PC-9 (cell line): ENCODE measurements around the gene CDH3. TPM values are rescaled to one million over a fixed set of nuclear protein-coding genes. Genes with fewer than 3 reads are reported as not detected.

ENCODE experiments used
- BruUV-seq: library from RNA; stranded (reverse); fragments of 400-500 nt; replicated peaks from 2 replicates; lab custom pipeline; 2021; lab: Mats Ljungman, UMichigan
- CTCF ChIA-PET: fragments of 300-600 bp; sonication (Branson Sonifier 250); formaldehyde crosslinking; loops from one replicate; lab custom pipeline; 2022; ENCODE audit warnings: antibody characterized with exemption; lab: Charles Lee
- POLR2A ChIA-PET: fragments of 300-600 bp; sonication (Branson Sonifier 250); formaldehyde crosslinking; loops from one replicate; lab custom pipeline; 2022; ENCODE audit warnings: antibody characterized with exemption; ENCODE audit not compliant: unreplicated experiment; lab: Charles Lee
- DNase-seq, 2 experiments: peaks; one replicate each; pipeline versions ENCODE4 v3.0.0 to v3.0.0-alpha.2; 2015 to 2022; ENCODE audit warnings: mixed read lengths in 1 of 2
- H2AFZ ChIP-seq: fragments of 200-600 bp; sonication (generic); 2 replicates; pipeline ENCODE4 v1.8.1; 2017; ENCODE audit warnings: antibody characterized with exemption
- H3F3A ChIP-seq: fragments of 200-600 bp; sonication (generic); 2 replicates; pipeline ENCODE4 v1.8.1; 2017; ENCODE audit warnings: antibody characterized with exemption, mild to moderate bottlenecking, low read depth; ENCODE audit not compliant: insufficient read depth
- H3K27ac ChIP-seq: fragments of 200-600 bp; sonication (generic); 2 replicates; pipeline ENCODE4 v1.6.1; 2016; ENCODE audit warnings: mixed run types
- H3K27me3 ChIP-seq: fragments of 200-600 bp; sonication (generic); 2 replicates; pipeline ENCODE4 v1.6.1; 2016; ENCODE audit warnings: low read depth, mixed run types; ENCODE audit not compliant: insufficient read depth
- H3K36me3 ChIP-seq: fragments of 200-600 bp; sonication (generic); 2 replicates; pipeline ENCODE4 v1.6.1; 2016; ENCODE audit warnings: low read depth, mixed run types
- H3K4me1 ChIP-seq: fragments of 200-600 bp; sonication (generic); replicated peaks from 2 replicates; pipeline ENCODE4 v1.6.1; 2016; ENCODE audit warnings: mixed run types; ENCODE audit not compliant: insufficient read depth
- H3K4me2 ChIP-seq: fragments of 200-600 bp; sonication (generic); 2 replicates; pipeline ENCODE4 v1.6.1; 2017; ENCODE audit warnings: mixed run types
- H3K4me3 ChIP-seq: fragments of 200-600 bp; sonication (generic); 2 replicates; pipeline ENCODE4 v1.6.1; 2016; ENCODE audit warnings: mixed run types
- H3K79me2 ChIP-seq: fragments of 200-600 bp; sonication (generic); 2 replicates; pipeline ENCODE4 v1.6.1; 2017; ENCODE audit warnings: low read depth, mixed run types
- H3K9me2 ChIP-seq: fragments of 200-600 bp; sonication (generic); 2 replicates; pipeline ENCODE4 v1.8.1; 2017; ENCODE audit warnings: mild to moderate bottlenecking; ENCODE audit not compliant: insufficient read depth
- H3K9me3 ChIP-seq: fragments of 200-600 bp; sonication (generic); 2 replicates; pipeline ENCODE4 v1.8.1; 2016; ENCODE audit warnings: low read depth; ENCODE audit not compliant: insufficient read depth
- H4K20me1 ChIP-seq: fragments of 200-600 bp; sonication (generic); 2 replicates; pipeline ENCODE4 v1.8.1; 2017; ENCODE audit not compliant: insufficient read depth
- EZH2 ChIP-seq: fragments of 200-600 bp; sonication (generic); IDR thresholded peaks from 2 replicates; pipeline ENCODE4 v1.8.0; 2017; ENCODE audit warnings: antibody characterized with exemption, low read depth
- intact Hi-C: fragments of 100-400 bp; cut with micrococcal nuclease; formaldehyde crosslinking; loops from one replicate; pipeline ENCODE4 v1.10.0; 2022; ENCODE audit not compliant: unreplicated experiment
- total RNA-seq: library from RNA; stranded (reverse); gene quantifications from 2 replicates; pipeline ENCODE4 v1.2.3, GENCODE V29; 2021
- TF ChIP-seq, protein P1 (sequence below): fragments of 200-600 bp; sonication (generic); conservative IDR thresholded peaks from 2 replicates; pipeline ENCODE4 v1.6.1; 2017; ENCODE audit warnings: mixed run types, antibody characterized with exemption, mild to moderate bottlenecking, moderate library complexity

The CDH3 gene
- total RNA-seq, 1 experiment from 2014 or later: 70.3 TPM

GRCh38 chr16:68676113-68676860 is 31.2 kb downstream of the CDH3 start:
- peak in 1 of 2 experiments; percentile 25 for DNase-seq
- BruUV-seq: no TSS peak

DNA sequence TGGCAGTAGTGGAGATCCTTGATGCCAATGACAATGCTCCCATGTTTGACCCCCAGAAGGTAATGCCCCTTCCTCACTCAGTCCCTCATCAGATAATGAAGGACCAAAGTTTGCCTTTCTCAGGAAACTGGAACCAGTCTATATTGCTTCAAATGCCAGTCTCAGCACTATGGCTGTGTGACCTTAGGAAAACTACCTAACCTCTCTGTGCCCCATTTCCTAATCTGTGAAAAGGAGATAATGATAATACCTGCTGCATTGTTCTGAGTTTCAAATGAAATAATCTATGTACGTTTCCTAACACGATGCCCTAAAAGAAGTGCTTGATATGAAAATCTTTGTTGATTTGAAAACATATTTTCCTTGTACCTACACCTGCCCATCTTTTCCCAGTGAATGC is 35.9 kb downstream of the CDH3 start:
- Histone ChIP-seq H4K20me1 (no peaks in the 10 kb centered on the region), H3K27me3 (no peaks in the 10 kb centered on the region), H3K4me2 (no peak overlapping the region), H3K9me3 (no peaks in the 10 kb centered on the region), H3K4me3 (no peak overlapping the region), H3K9me2 (no peaks in the 10 kb centered on the region), H2AFZ (no peak overlapping the region), H3K79me2 (no peaks in the 10 kb centered on the region), H3K4me1 (no peaks in the 10 kb centered on the region), H3F3A (peaks cover 6% of the 10 kb centered on the region; the same call in 1 of the 2 replicates), H3K27ac (no peak overlapping the region), H3K36me3 (peaks cover 15% of the 10 kb centered on the region; the same call in 1 of the 2 replicates)
- intact Hi-C loops: no loop called here
- ChIA-PET CTCF (no interaction called here), POLR2A (no interaction called here)
- DNase-seq: no peak
- BruUV-seq: no TSS peak
- TF ChIP-seq EZH2: no peak
- TF ChIP-seq, protein P1, sequence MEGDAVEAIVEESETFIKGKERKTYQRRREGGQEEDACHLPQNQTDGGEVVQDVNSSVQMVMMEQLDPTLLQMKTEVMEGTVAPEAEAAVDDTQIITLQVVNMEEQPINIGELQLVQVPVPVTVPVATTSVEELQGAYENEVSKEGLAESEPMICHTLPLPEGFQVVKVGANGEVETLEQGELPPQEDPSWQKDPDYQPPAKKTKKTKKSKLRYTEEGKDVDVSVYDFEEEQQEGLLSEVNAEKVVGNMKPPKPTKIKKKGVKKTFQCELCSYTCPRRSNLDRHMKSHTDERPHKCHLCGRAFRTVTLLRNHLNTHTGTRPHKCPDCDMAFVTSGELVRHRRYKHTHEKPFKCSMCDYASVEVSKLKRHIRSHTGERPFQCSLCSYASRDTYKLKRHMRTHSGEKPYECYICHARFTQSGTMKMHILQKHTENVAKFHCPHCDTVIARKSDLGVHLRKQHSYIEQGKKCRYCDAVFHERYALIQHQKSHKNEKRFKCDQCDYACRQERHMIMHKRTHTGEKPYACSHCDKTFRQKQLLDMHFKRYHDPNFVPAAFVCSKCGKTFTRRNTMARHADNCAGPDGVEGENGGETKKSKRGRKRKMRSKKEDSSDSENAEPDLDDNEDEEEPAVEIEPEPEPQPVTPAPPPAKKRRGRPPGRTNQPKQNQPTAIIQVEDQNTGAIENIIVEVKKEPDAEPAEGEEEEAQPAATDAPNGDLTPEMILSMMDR: no peak

More at GRCh38 chr16:68676113-68676860, 31.2 kb downstream of the CDH3 start:
- ChIA-PET CTCF (interaction anchor here (0.7 to 1.5 kb wide), 2 partner anchors 77 to 86 kb away, joined by 5 to 7 read pairs; no protein-coding TSS in a partner anchor), POLR2A (interaction anchor here (0.6 to 0.7 kb wide), 3 partner anchors 18 to 1317 kb away, joined by 3 to 8 read pairs (median 3); no protein-coding TSS in a partner anchor)
- H3K36me3 ChIP-seq: peaks cover 15% of the 10 kb centered on the region; the same call in 1 of the 2 replicates
- no peak overlapping the region for H3K4me3 ChIP-seq
- no peaks in the 10 kb centered on the region for H3K9me3 ChIP-seq
- no peaks in the 10 kb centered on the region for H3K4me1 ChIP-seq
- H3K27ac ChIP-seq: no peak overlapping the region
- no peak overlapping the region for H3K4me2 ChIP-seq
- no peak overlapping the region for H2AFZ ChIP-seq
- no peaks in the 10 kb centered on the region for H4K20me1 ChIP-seq
- peaks cover 5% of the 10 kb centered on the region; the same call in 1 of the 2 replicates for H3F3A ChIP-seq
- no peaks in the 10 kb centered on the region for H3K9me2 ChIP-seq
- intact Hi-C loops: no loop called here
- H3K27me3 ChIP-seq: no peaks in the 10 kb centered on the region
- 0 out of 2 replicates have a peak, but pooled peaks cover 7% of the 10 kb centered on the region for H3K79me2 ChIP-seq
- TF ChIP-seq EZH2: no peak
- TF ChIP-seq, protein P1: no peak

DNA sequence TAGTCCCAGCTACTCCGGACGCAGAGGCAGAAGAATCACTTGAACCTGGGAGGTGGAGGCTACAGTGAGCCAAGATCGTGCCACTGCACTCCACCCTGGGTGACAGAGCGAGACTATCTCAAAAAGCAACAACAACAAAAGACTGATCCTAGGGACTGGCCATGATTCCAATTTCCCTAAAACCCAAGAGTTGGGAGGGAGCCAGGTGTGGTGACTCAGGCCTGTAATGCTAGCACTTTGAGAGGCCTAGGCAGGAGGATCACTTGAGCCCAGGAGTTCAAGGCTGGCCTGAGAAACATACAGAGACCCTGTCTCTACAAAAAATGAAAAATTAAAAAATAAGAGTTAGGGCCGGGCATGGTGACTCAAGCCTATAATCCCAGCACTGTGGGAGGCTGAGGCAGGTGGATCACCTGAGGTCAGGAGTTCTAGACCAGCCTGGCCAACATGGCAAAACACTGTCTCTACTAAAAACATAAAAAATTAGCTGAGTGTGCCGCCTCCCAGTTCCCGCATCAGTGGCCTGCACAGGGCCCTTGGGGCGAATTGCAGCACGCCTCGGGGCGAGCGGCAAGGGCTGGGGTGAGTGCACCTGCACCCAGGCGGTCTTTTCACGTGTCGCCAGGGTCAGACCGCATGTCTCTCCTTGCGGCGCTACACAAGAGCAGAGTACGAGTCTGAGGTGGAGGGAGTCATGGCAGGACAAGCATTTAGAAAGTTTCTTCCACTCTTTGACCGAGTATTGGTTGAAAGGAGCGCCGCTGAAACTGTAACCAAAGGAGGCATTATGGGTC is 40.8 kb downstream of the CDH3 start:
- no peak overlapping the region for H3K4me3 ChIP-seq
- CTCF ChIA-PET: no interaction called here
- peaks cover 5% of the 10 kb centered on the region; the same call in 1 of the 2 replicates for H3F3A ChIP-seq
- BruUV-seq: no TSS peak
- H3K27ac ChIP-seq: no peak overlapping the region
- H3K9me3 ChIP-seq: no peaks in the 10 kb centered on the region
- no peaks in the 10 kb centered on the region for H3K27me3 ChIP-seq
- no peaks in the 10 kb centered on the region for H3K9me2 ChIP-seq
- POLR2A ChIA-PET: no interaction called here
- H3K36me3 ChIP-seq: peaks cover 23% of the 10 kb centered on the region; the same call in 1 of the 2 replicates
- H3K4me1 ChIP-seq: no peaks in the 10 kb centered on the region
- H3K79me2 ChIP-seq: no peaks in the 10 kb centered on the region
- H3K4me2 ChIP-seq: no peak overlapping the region
- DNase-seq: no peak
- intact Hi-C loops: no loop called here
- no peak for TF ChIP-seq EZH2
- TF ChIP-seq, protein P1: no peak
- no peaks in the 10 kb centered on the region for H4K20me1 ChIP-seq
- no peak overlapping the region for H2AFZ ChIP-seq
